Mesendoderm (in vitro differentiated cells): ENCODE data around the gene PLXND1.

ENCODE experiments used
- DNase-seq: peaks from one replicate; pipeline ENCODE4 v3.0.0; 2013
- H2AK5ac ChIP-seq: 2 replicates; pipeline ENCODE4 v1.6.1; 2013; ENCODE audit warnings: low read length, inconsistent platforms
- H2BK120ac ChIP-seq: 2 replicates; pipeline ENCODE4 v1.6.1; 2013; ENCODE audit warnings: low read depth, mild to moderate bottlenecking, low read length, moderate library complexity, mixed read lengths
- H2BK15ac ChIP-seq: replicated peaks from 2 replicates; pipeline ENCODE4 v1.6.1; 2013; ENCODE audit warnings: low read depth, mild to moderate bottlenecking, moderate library complexity
- H2BK5ac ChIP-seq: 2 replicates; pipeline ENCODE4 v1.6.1; 2013; ENCODE audit warnings: low read length, inconsistent platforms
- H3K18ac ChIP-seq: 2 replicates; pipeline ENCODE4 v1.6.1; 2013; ENCODE audit warnings: mild to moderate bottlenecking, low read length, mixed read lengths
- H3K23ac ChIP-seq: one replicate; pipeline ENCODE4 v1.6.1; 2013; ENCODE audit warnings: low read length
- H3K27ac ChIP-seq: 2 replicates; pipeline ENCODE4 v1.5.1; 2013; ENCODE audit warnings: low read depth, mild to moderate bottlenecking, inconsistent platforms, low read length, moderate library complexity
- H3K27me3 ChIP-seq: 2 replicates; pipeline ENCODE4 v1.6.1; 2013; ENCODE audit warnings: low read length, control low read depth, mild to moderate bottlenecking, inconsistent platforms; ENCODE audit not compliant: insufficient read depth, poor library complexity
- H3K36me3 ChIP-seq: 2 replicates; pipeline ENCODE4 v1.6.1; 2013; ENCODE audit warnings: low read length, inconsistent platforms; ENCODE audit not compliant: control insufficient read depth, insufficient read depth
- H3K4ac ChIP-seq: one replicate; pipeline ENCODE4 v1.6.1; 2013; ENCODE audit warnings: low read depth, mild to moderate bottlenecking, low read length, moderate library complexity
- H3K4me1 ChIP-seq: 2 replicates; pipeline ENCODE4 v1.6.1; 2013; ENCODE audit warnings: low read depth, low read length, inconsistent platforms; ENCODE audit not compliant: control insufficient read depth
- H3K4me2 ChIP-seq: 2 replicates; pipeline ENCODE4 v1.6.1; 2013; ENCODE audit warnings: low read length
- H3K4me3 ChIP-seq: 2 replicates; pipeline ENCODE4 v1.5.1; 2013; ENCODE audit warnings: mild to moderate bottlenecking, low read length
- H3K56ac ChIP-seq: one replicate; pipeline ENCODE4 v1.6.1; 2013; ENCODE audit warnings: low read length
- H3K79me1 ChIP-seq: 2 replicates; pipeline ENCODE4 v1.6.1; 2013; ENCODE audit warnings: low read length, inconsistent platforms
- H3K79me2 ChIP-seq: 2 replicates; pipeline ENCODE4 v1.6.1; 2013; ENCODE audit warnings: mild to moderate bottlenecking, low read length; ENCODE audit not compliant: control insufficient read depth, insufficient read depth
- H3K9ac ChIP-seq: 2 replicates; pipeline ENCODE4 v1.6.1; 2013; ENCODE audit warnings: low read length, inconsistent platforms
- H4K5ac ChIP-seq: one replicate; pipeline ENCODE4 v1.6.1; 2013; ENCODE audit warnings: low read length
- H4K8ac ChIP-seq: one replicate; pipeline ENCODE4 v1.6.1; 2013; ENCODE audit warnings: low read depth, mild to moderate bottlenecking, control low read depth, low read length, moderate library complexity
- WGBS: extraction: QIAGEN DNeasy Blood & Tissue Kit; methylation state at CpG from one replicate; pipeline ENCODE4 v1.1.7; 2013; ENCODE audit warnings: low lambda C conversion rate, missing lambda C conversion rate; ENCODE audit not compliant: insufficient coverage; ENCODE audit errors: extremely low coverage; 5-methylcytosine and 5-hydroxymethylcytosine counted together

PLXND1 gene

GRCh38 chr3:129582799-129583198, 23.7 kb downstream of the PLXND1 start:
- H3K4me3 ChIP-seq, result no peak overlapping the region
- no peaks in the 10 kb centered on the region for H3K4me1 ChIP-seq
- H3K79me1 ChIP-seq, result no peaks in the 10 kb centered on the region
- no peak overlapping the region for H2BK120ac ChIP-seq
- no peak overlapping the region for H3K18ac ChIP-seq
- no peak overlapping the region for H3K4me2 ChIP-seq
- H3K9ac ChIP-seq, result no peak overlapping the region
- H3K27ac ChIP-seq, result no peak overlapping the region
- no CpG with 5 or more reads among the region's 5 CpGs for WGBS
- H2AK5ac ChIP-seq, result no peak overlapping the region
- H3K79me2 ChIP-seq, result no peaks in the 10 kb centered on the region
- H3K56ac ChIP-seq, result no peak overlapping the region
- peaks cover 5% of the 10 kb centered on the region for H3K36me3 ChIP-seq
- DNase-seq, result no peak
- H2BK5ac ChIP-seq, result no peak overlapping the region
- H4K8ac ChIP-seq, result no peak overlapping the region
- H3K23ac ChIP-seq, result no peak overlapping the region
- H3K27me3 ChIP-seq, result no peaks in the 10 kb centered on the region
- H3K4ac ChIP-seq, result no peak overlapping the region
- no peak overlapping the region for H4K5ac ChIP-seq
- no peak overlapping the region for H2BK15ac ChIP-seq

GRCh38 chr3:129581623-129582022, 24.9 kb downstream of the PLXND1 start:
- Histone ChIP-seq H3K79me2 (no peaks in the 10 kb centered on the region), H4K5ac (no peak overlapping the region), H3K4me3 (no peak overlapping the region), H3K4me2 (no peak overlapping the region), H2BK15ac (no peak overlapping the region), H4K8ac (no peak overlapping the region), H2BK5ac (no peak overlapping the region), H3K4ac (no peak overlapping the region), H3K27ac (no peak overlapping the region), H3K79me1 (no peaks in the 10 kb centered on the region), H3K18ac (no peak overlapping the region), H3K36me3 (peaks cover 5% of the 10 kb centered on the region), H3K23ac (no peak overlapping the region), H2AK5ac (no peak overlapping the region), H3K56ac (no peak overlapping the region), H3K27me3 (no peaks in the 10 kb centered on the region), H2BK120ac (no peak overlapping the region), H3K9ac (no peak overlapping the region), H3K4me1 (no peaks in the 10 kb centered on the region)
- WGBS, result no CpG with 5 or more reads among the region's 8 CpGs
- no peak for DNase-seq

- H3K4ac ChIP-seq, result no peak overlapping the region
- H4K5ac ChIP-seq, result no peak overlapping the region
- peaks cover 6% of the 10 kb centered on the region for H3K36me3 ChIP-seq
- H3K23ac ChIP-seq, result no peak overlapping the region
- H3K18ac ChIP-seq, result no peak overlapping the region
- H3K56ac ChIP-seq, result no peak overlapping the region
- H2BK120ac ChIP-seq, result no peak overlapping the region
- H4K8ac ChIP-seq, result no peak overlapping the region
- H3K27me3 ChIP-seq, result no peaks in the 10 kb centered on the region
- H2BK5ac ChIP-seq, result no peak overlapping the region
- no peak overlapping the region for H3K27ac ChIP-seq
- no peak overlapping the region for H3K9ac ChIP-seq
- DNase-seq, result no peak
- no peak overlapping the region for H2AK5ac ChIP-seq
- no peaks in the 10 kb centered on the region for H3K4me1 ChIP-seq
- no peaks in the 10 kb centered on the region for H3K79me1 ChIP-seq
- H2BK15ac ChIP-seq, result no peak overlapping the region
- no peaks in the 10 kb centered on the region for H3K79me2 ChIP-seq
- H3K4me2 ChIP-seq, result no peak overlapping the region
- H3K4me3 ChIP-seq, result no peak overlapping the region
- WGBS, result no CpG with 5 or more reads among the region's 10 CpGs
Observed at GRCh38 chr3:129579991-129580390, 26.5 kb downstream of the PLXND1 start.

- H2BK120ac ChIP-seq, result no peak overlapping the region
- no peak overlapping the region for H3K23ac ChIP-seq
- DNase-seq, result no peak
- no peak overlapping the region for H4K8ac ChIP-seq
- no peak overlapping the region for H3K56ac ChIP-seq
- H3K9ac ChIP-seq, result no peak overlapping the region
- no CpG with 5 or more reads among the region's 21 CpGs for WGBS
- no peaks in the 10 kb centered on the region for H3K27me3 ChIP-seq
- no peak overlapping the region for H3K18ac ChIP-seq
- H2AK5ac ChIP-seq, result no peak overlapping the region
- H3K4ac ChIP-seq, result no peak overlapping the region
- H3K4me2 ChIP-seq, result no peak overlapping the region
- H4K5ac ChIP-seq, result no peak overlapping the region
- H2BK15ac ChIP-seq, result no peak overlapping the region
- H3K4me1 ChIP-seq, result no peaks in the 10 kb centered on the region
- H3K36me3 ChIP-seq, result peaks cover 6% of the 10 kb centered on the region
- no peaks in the 10 kb centered on the region for H3K79me2 ChIP-seq
- H2BK5ac ChIP-seq, result no peak overlapping the region
- H3K4me3 ChIP-seq, result no peak overlapping the region
- no peaks in the 10 kb centered on the region for H3K79me1 ChIP-seq
- H3K27ac ChIP-seq, result no peak overlapping the region
Observed at GRCh38 chr3:129577925-129578786, 28.3 kb downstream of the PLXND1 start.

GRCh38 chr3:129577366-129577765, 29.1 kb downstream of the PLXND1 start:
- Histone ChIP-seq H3K23ac (no peak overlapping the region), H4K5ac (no peak overlapping the region), H3K27me3 (no peaks in the 10 kb centered on the region), H3K56ac (no peak overlapping the region), H3K27ac (no peak overlapping the region), H2BK5ac (no peak overlapping the region), H3K79me1 (no peaks in the 10 kb centered on the region), H3K4me1 (no peaks in the 10 kb centered on the region), H2BK15ac (no peak overlapping the region), H3K4me3 (no peak overlapping the region), H3K4ac (no peak overlapping the region), H2AK5ac (no peak overlapping the region), H2BK120ac (no peak overlapping the region), H3K79me2 (no peaks in the 10 kb centered on the region), H3K18ac (no peak overlapping the region), H3K9ac (no peak overlapping the region), H4K8ac (no peak overlapping the region), H3K36me3 (peaks cover 3% of the 10 kb centered on the region), H3K4me2 (no peak overlapping the region)
- DNase-seq, result no peak
- WGBS, result no CpG with 5 or more reads among the region's 17 CpGs
